ENCODE measurements around the gene ELP1.
"Not testable (repeated sequence)": the region's sequence is repeated elsewhere in the genome, so short reads cannot be mapped to it uniquely, and the experiment has no call there.

The ELP1 gene

GRCh38 chr9:108848296-108848695 lies 85.6 kb downstream of the ELP1 start:
- not testable (repeated sequence) for DNase-seq

GRCh38 chr9:108845947-108846346 lies 88.0 kb downstream of the ELP1 start:
- DNase-seq, result no peak

GRCh38 chr9:108845507-108845906 lies 88.4 kb downstream of the ELP1 start:
- DNase-seq, result no peak

GRCh38 chr9:108844856-108845255 lies 89.1 kb downstream of the ELP1 start:
- no peak for DNase-seq

- no peak for DNase-seq
Observed at GRCh38 chr9:108844391-108844790, 89.5 kb downstream of the ELP1 start.

- no peak for DNase-seq
Observed at GRCh38 chr9:108842610-108843295, 91.2 kb downstream of the ELP1 start.

- DNase-seq, result not testable (repeated sequence)
Observed at GRCh38 chr9:108839561-108839960, 94.4 kb downstream of the ELP1 start.

- no peak for DNase-seq
Observed at GRCh38 chr9:108838017-108838416, 95.9 kb downstream of the ELP1 start.

- DNase-seq, result no peak
Observed at GRCh38 chr9:108837530-108837929, 96.4 kb downstream of the ELP1 start.

- DNase-seq, result no peak
Observed at GRCh38 chr9:108836781-108837180, 97.1 kb downstream of the ELP1 start.

GRCh38 chr9:108836319-108836718 lies 97.6 kb downstream of the ELP1 start:
- no peak for DNase-seq

GRCh38 chr9:108835831-108836230 lies 98.1 kb downstream of the ELP1 start:
- DNase-seq, result no peak

- no peak for DNase-seq
Observed at GRCh38 chr9:108834959-108835665, 98.8 kb downstream of the ELP1 start.

- DNase-seq, result no peak
Observed at GRCh38 chr9:108832179-108832500, 101.8 kb downstream of the ELP1 start.

GRCh38 chr9:108831496-108832178 lies 102.3 kb downstream of the ELP1 start:
- DNase-seq, result no peak

- no peak for DNase-seq
Observed at GRCh38 chr9:108830272-108830671, 103.7 kb downstream of the ELP1 start.

- DNase-seq, result no peak
Observed at GRCh38 chr9:108823829-108824228, 110.1 kb downstream of the ELP1 start.
